Body of pancreas (tissue), 4 donors: ENCODE measurements around the gene TSPYL4. TPM values are rescaled to one million over a fixed set of nuclear protein-coding genes. Genes with fewer than 3 reads are reported as not detected.

Experiments used
- ATAC-seq: fragments of 150-250 bp; one replicate; pipeline ENCODE4 v1.9.1; 2016
- DNase-seq, 4 donors: peaks; one replicate each; pipeline ENCODE4 v3.0.0-alpha.2; 2019
- H3K27ac ChIP-seq, 4 donors: fragments of 200-600 bp; sonication (generic); 1 replicate in 3 of 4; 2 replicates in 1 of 4; pipeline versions ENCODE4 v1.5.1 to v1.6.1; 2016 to 2019; ENCODE audit warnings: mild to moderate bottlenecking in 1 of 4, mixed read lengths in 1 of 4, moderate library complexity in 1 of 4
- H3K27me3 ChIP-seq, 2 donors: fragments of 200-600 bp; sonication (generic); one replicate each; pipeline ENCODE4 v1.6.0; 2016; ENCODE audit warnings: mild to moderate bottlenecking in 1 of 2
- H3K36me3 ChIP-seq, 2 donors: fragments of 200-600 bp; sonication (generic); replicated peaks in 1 of 2; 2 replicates each; pipeline ENCODE4 v1.5.1; 2016; ENCODE audit warnings: low read depth in 2 of 2; ENCODE audit not compliant: insufficient read depth in 1 of 2
- H3K4me1 ChIP-seq: fragments of 200-600 bp; sonication (generic); one replicate; pipeline ENCODE4 v1.6.0; 2016
- H3K4me3 ChIP-seq, 2 donors: fragments of 200-600 bp; sonication (generic); 1 replicate in 1 of 2; 2 replicates in 1 of 2; pipeline ENCODE4 v1.5.1; 2016 to 2019
- H3K9me3 ChIP-seq, 3 donors: fragments of 200-600 bp; sonication (generic); 1 replicate in 2 of 3; 2 replicates in 1 of 3; pipeline ENCODE4 v1.5.1; 2016
- POLR2A ChIP-seq, 3 donors: fragments of 450-650 bp; IDR thresholded peaks; one replicate each; pipeline ENCODE4 v1.6.1; 2016; ENCODE audit warnings: antibody characterized with exemption in 3 of 3, mild to moderate bottlenecking in 2 of 3
- WGBS, 2 donors: methylation state at CpG; one replicate each; pipeline ENCODE4 v1.1.5; 2017; 5-methylcytosine and 5-hydroxymethylcytosine counted together
- intact Hi-C: fragments of 100-400 bp; cut with DNase I; formaldehyde crosslinking; loops from one replicate; pipeline ENCODE4 v1.15.1; 2023
- total RNA-seq, 2 donors: library from RNA; depleted of rRNA; stranded (reverse); fragments of >200 nt; gene quantifications; one replicate each; pipeline ENCODE4 v1.1.0, GENCODE V29; 2016
- TF ChIP-seq, protein P1 (sequence below), 7 experiments: fragments of 450-650 bp in 4 of 7; fragments of 200-600 bp in 3 of 7; sonication (generic) in 3 of 7; IDR thresholded peaks; one replicate each; pipeline ENCODE4 v1.5.1; 2016 to 2019; ENCODE audit warnings: antibody characterized with exemption in 7 of 7

The TSPYL4 gene
- total RNA-seq, 2 donors from 2014 or later = 8.6 to 12.7 TPM

DNA sequence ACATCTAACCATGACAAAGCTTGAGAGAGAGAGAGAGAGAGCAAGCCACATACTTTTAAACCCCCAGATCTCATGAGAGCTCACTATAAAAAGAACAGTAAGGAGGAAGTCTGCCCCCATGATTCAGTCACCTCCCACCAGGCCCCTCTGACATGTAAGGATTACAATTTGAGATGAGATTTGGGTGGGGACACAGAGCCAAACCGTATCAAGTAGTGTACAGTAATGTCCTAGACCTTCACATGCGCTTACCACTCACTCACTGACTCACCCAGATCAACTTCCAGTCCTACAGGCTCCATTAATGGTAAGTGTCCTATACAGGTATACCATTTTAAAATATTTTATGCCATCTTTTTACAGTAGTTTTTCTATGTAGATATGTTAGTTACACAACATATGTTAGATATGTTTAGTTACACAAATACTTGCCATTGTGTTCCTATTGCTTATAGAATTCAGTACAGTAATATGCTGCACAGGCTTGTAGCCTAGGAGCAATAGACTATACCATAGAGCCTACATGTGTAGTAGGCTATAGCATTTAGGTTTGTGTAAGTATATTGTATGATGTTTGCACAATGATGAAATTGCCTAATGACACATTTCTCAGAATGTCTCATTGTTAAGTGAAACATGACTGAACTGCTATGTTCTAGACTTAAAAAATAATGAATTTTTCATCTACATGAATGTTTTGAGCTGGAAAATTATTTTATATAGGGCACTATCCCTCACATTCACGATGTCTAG lies 14.1 kb upstream of the TSPYL4 start:
- TF ChIP-seq, protein P1, sequence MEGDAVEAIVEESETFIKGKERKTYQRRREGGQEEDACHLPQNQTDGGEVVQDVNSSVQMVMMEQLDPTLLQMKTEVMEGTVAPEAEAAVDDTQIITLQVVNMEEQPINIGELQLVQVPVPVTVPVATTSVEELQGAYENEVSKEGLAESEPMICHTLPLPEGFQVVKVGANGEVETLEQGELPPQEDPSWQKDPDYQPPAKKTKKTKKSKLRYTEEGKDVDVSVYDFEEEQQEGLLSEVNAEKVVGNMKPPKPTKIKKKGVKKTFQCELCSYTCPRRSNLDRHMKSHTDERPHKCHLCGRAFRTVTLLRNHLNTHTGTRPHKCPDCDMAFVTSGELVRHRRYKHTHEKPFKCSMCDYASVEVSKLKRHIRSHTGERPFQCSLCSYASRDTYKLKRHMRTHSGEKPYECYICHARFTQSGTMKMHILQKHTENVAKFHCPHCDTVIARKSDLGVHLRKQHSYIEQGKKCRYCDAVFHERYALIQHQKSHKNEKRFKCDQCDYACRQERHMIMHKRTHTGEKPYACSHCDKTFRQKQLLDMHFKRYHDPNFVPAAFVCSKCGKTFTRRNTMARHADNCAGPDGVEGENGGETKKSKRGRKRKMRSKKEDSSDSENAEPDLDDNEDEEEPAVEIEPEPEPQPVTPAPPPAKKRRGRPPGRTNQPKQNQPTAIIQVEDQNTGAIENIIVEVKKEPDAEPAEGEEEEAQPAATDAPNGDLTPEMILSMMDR (IDR thresholded peaks at IDR 0.05) = no peak
- TF ChIP-seq POLR2A (IDR thresholded peaks at IDR 0.05) = no peak
- intact Hi-C loops = no loop called here
- Histone ChIP-seq H3K36me3 (peaks cover 0 to 1% of the 10 kb centered on the region in 2 donors), H3K9me3 (no peaks in the 10 kb centered on the region), H3K4me1 (no peaks in the 10 kb centered on the region), H3K4me3 (no peak overlapping the region), H3K27ac (no peak overlapping the region), H3K27me3 (no peaks in the 10 kb centered on the region)
- 61 to 63% methylated on average over 3 of the region's 3 CpGs for WGBS, 2 donors
- no peak for ATAC-seq
- no peak for DNase-seq

DNA sequence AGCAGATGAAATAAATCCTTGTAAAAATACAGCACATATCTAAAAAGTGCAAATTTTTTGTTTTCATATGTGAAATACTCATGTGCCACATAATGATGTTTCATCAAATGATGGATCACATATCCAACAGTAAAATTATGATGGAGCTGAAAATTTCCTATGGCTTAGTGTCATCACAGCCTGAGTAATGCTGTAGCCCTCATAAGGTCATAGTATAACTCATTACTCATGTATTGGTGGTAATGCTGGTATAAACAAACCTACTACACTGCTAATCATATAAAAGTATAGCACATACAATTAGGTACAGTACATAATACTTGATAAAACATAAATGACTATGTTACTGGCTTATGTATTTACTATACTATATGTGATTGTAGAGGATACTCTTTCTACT lies 12.9 kb upstream of the TSPYL4 start:
- TF ChIP-seq POLR2A (IDR thresholded peaks at IDR 0.05) = no peak
- TF ChIP-seq, protein P1 (IDR thresholded peaks at IDR 0.05) = no peak
- Histone ChIP-seq H3K4me3 (no peak overlapping the region), H3K36me3 (peaks cover 0 to 1% of the 10 kb centered on the region in 2 donors), H3K27me3 (no peaks in the 10 kb centered on the region), H3K9me3 (no peaks in the 10 kb centered on the region), H3K27ac (no peak overlapping the region), H3K4me1 (no peaks in the 10 kb centered on the region)
- intact Hi-C loops = no loop called here
- ATAC-seq (no peak), DNase-seq (no peak)

DNA sequence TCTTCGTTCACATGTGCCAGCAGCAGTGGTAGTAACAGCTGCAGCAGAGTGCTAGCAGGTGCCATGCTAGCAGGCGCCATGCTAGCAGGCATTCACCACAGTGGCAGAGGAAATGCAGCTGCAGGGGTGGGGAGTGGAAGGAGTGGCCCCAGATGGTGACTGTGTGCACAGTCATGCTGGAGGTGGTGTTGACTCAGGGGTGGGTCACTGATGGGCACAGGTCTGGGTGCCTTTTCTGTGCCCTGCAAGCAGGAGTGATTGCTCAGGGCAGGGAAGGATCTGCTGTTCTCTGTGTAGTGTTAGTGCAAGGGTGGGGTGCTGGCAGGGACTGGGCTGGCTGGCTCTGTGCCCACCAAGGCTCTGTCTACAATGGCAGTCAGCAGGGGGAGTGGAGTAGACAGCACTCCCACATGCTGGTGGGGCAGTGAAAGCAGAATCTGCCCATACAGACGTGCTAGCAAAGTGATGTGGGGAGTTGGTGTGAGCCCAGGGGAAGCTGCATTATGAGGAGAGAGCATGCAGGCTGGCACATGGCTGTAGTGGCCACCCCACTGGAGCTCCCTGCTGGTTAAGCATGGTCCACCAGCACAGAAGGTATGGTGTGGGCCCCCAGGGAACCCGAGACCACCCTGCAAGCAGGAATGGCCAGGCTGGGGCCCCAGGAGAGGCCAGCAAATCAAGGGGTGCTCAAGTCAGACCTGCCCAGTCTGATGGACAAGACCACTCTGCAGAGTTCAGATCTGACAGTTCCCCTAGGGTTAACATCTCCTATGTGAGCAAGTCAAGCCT lies 11.4 kb upstream of the TSPYL4 start:
- TF ChIP-seq, protein P1 (IDR thresholded peaks at IDR 0.05) = no peak
- TF ChIP-seq POLR2A (IDR thresholded peaks at IDR 0.05) = no peak
- no peaks in the 10 kb centered on the region for H3K9me3 ChIP-seq
- H3K4me1 ChIP-seq = no peaks in the 10 kb centered on the region
- ATAC-seq (no peak), DNase-seq (no peak)
- H3K27me3 ChIP-seq = no peaks in the 10 kb centered on the region
- H3K27ac ChIP-seq = no peak overlapping the region
- H3K36me3 ChIP-seq = peaks cover 0 to 1% of the 10 kb centered on the region in 2 donors
- WGBS, 2 donors = 81 to 100% methylated on average over 2 to 4 of the region's 4 CpGs
- intact Hi-C loops = no loop called here
- H3K4me3 ChIP-seq = no peak overlapping the region

DNA sequence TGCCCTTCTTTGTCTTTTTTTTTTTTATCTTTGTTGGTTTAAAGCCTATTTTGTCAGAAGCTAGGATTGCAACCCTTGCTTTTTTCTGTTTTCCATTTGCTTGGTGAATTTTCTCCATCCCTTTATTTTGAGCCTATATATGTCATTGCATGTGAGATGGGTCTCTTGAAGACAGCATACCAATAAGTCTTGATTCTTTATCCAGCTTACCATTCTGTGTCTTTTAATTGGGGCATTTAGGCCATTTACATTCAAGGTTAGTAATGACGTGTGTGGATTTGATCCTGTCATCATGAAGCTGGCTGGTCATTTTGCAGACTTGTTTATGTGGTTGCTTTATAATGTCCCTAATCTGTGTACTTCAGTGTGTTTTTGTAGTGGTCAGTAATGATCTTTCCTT lies 9.5 kb upstream of the TSPYL4 start:
- no peak for DNase-seq
- Histone ChIP-seq H3K9me3 (no peaks in the 10 kb centered on the region), H3K4me1 (no peaks in the 10 kb centered on the region), H3K36me3 (peaks cover 0 to 1% of the 10 kb centered on the region in 2 donors), H3K27ac (no peak overlapping the region), H3K4me3 (no peak overlapping the region), H3K27me3 (no peaks in the 10 kb centered on the region)
- ATAC-seq = no peak
- intact Hi-C loops = no loop called here
- TF ChIP-seq, protein P1 (IDR thresholded peaks at IDR 0.05) = no peak
- no peak for TF ChIP-seq POLR2A (IDR thresholded peaks at IDR 0.05)
- WGBS, 2 donors = 91 to 100% methylated on average over 1 of the region's 1 CpG
